Right atrium auricular region (tissue), 2 donors: ENCODE data around the gene EIF4EBP3. TPM values are rescaled to one million over a fixed set of nuclear protein-coding genes. Genes with fewer than 3 reads are reported as not detected.
A peak's percentile ranks its signal among the peaks of the same experiment; 100 is the strongest.

ENCODE experiments used
- DNase-seq: peaks from one replicate; pipeline ENCODE4 v3.0.0-alpha.2; 2019; ENCODE audit warnings: low spot score
- H3K27ac ChIP-seq, 2 donors: fragments of 200-600 bp; sonication (generic); 1 replicate in 1 of 2; 2 replicates in 1 of 2; pipeline ENCODE4 v1.5.1; 2016 to 2019
- H3K27me3 ChIP-seq, 2 donors: fragments of 200-600 bp; sonication (generic); one replicate each; pipeline versions ENCODE4 v1.5.1 to v1.6.0; 2017 to 2019
- H3K36me3 ChIP-seq: fragments of 200-600 bp; sonication (generic); one replicate; pipeline ENCODE4 v1.5.1; 2016
- H3K4me1 ChIP-seq, 2 donors: fragments of 200-600 bp; sonication (generic); one replicate each; pipeline versions ENCODE4 v1.5.1 to v1.6.0; 2017 to 2019
- H3K4me3 ChIP-seq, 2 donors: fragments of 200-600 bp; sonication (generic); 1 replicate in 1 of 2; 2 replicates in 1 of 2; pipeline ENCODE4 v1.5.1; 2017 to 2019; ENCODE audit warnings: mild to moderate bottlenecking in 1 of 2, moderate library complexity in 1 of 2
- H3K9me3 ChIP-seq, 2 donors: fragments of 200-600 bp; sonication (generic); one replicate each; pipeline ENCODE4 v1.5.1; 2019
- total RNA-seq, 2 donors: library from RNA; depleted of rRNA; stranded (reverse); fragments of >200 nt; gene quantifications; one replicate each; pipeline ENCODE4 v1.1.0, GENCODE V29; 2016
- TF ChIP-seq, protein P1 (sequence below), 2 donors: fragments of 200-600 bp; sonication (generic); IDR thresholded peaks; one replicate each; pipeline ENCODE4 v1.5.1; 2019; ENCODE audit warnings: antibody characterized with exemption in 2 of 2

The EIF4EBP3 gene
- total RNA-seq, 2 donors from 2014 or later, result 12.8 to 16.8 TPM

- no peaks in the 10 kb centered on the region for H3K9me3 ChIP-seq
- H3K27ac ChIP-seq, result no peak overlapping the region
- H3K27me3 ChIP-seq, result no peaks in the 10 kb centered on the region
- DNase-seq, result no peak
- no peak overlapping the region for H3K4me3 ChIP-seq
- peaks cover 35% of the 10 kb centered on the region for H3K36me3 ChIP-seq
- H3K4me1 ChIP-seq, result peaks cover 0 to 63% of the 10 kb centered on the region in 2 donors
- TF ChIP-seq, protein P1, sequence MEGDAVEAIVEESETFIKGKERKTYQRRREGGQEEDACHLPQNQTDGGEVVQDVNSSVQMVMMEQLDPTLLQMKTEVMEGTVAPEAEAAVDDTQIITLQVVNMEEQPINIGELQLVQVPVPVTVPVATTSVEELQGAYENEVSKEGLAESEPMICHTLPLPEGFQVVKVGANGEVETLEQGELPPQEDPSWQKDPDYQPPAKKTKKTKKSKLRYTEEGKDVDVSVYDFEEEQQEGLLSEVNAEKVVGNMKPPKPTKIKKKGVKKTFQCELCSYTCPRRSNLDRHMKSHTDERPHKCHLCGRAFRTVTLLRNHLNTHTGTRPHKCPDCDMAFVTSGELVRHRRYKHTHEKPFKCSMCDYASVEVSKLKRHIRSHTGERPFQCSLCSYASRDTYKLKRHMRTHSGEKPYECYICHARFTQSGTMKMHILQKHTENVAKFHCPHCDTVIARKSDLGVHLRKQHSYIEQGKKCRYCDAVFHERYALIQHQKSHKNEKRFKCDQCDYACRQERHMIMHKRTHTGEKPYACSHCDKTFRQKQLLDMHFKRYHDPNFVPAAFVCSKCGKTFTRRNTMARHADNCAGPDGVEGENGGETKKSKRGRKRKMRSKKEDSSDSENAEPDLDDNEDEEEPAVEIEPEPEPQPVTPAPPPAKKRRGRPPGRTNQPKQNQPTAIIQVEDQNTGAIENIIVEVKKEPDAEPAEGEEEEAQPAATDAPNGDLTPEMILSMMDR (IDR thresholded peaks at IDR 0.05), result no peak
Observed at GRCh38 chr5:140551872-140552271, 4.4 kb downstream of the EIF4EBP3 start.

DNA sequence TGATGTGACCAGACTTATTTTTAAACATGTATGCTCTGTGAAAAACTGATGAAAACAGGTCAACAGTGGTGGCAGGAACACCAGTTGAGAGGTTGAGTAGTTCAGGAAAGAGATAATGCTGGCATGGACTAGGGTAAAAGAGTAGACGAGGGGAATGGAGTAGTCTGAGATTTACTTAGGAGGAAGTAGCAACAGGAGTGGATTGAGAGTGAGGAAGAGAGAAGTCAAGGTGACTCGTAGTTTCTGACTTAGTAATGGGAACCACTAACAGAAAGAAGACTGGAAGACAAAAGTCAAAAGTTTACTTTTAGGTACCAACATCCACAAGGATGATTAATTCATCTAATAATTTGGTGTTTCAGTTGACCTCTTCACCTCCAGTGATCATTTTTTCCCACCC is 6.2 kb downstream of the EIF4EBP3 start:
- H3K27ac ChIP-seq, result no peak overlapping the region

DNA sequence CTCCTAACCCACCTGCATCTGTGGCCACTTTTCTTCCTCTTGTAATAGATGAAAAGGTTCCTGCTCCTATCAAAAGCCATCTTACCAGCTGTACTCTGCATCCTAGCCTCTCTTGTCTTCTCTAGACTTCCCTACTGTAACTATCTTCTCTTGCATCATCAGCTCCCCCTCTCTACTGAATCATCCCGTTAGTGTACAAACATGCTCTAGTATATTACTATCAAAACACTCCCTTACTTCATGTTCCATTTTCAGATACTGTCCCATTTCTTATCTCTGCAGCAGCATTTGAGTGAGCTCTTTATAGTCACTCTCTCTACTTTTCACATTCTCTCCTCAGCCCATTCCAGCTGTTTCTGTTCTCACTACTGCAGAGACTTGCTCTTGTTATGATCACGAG is 7.0 kb downstream of the EIF4EBP3 start:
- H3K36me3 ChIP-seq, result peaks cover 28% of the 10 kb centered on the region
- TF ChIP-seq, protein P1 (IDR thresholded peaks at IDR 0.05), result no peak
- no peaks in the 10 kb centered on the region for H3K9me3 ChIP-seq
- no peak for DNase-seq
- H3K4me3 ChIP-seq, result no peak overlapping the region
- no peak overlapping the region for H3K27ac ChIP-seq
- no peaks in the 10 kb centered on the region for H3K27me3 ChIP-seq
- peaks cover 0 to 45% of the 10 kb centered on the region in 2 donors for H3K4me1 ChIP-seq

More for the DNA sequence above, 6.2 kb downstream of the EIF4EBP3 start:
- no peaks in the 10 kb centered on the region for H3K9me3 ChIP-seq
- TF ChIP-seq, protein P1 (IDR thresholded peaks at IDR 0.05), result no peak
- H3K4me1 ChIP-seq, result peaks cover 0 to 53% of the 10 kb centered on the region in 2 donors
- H3K27me3 ChIP-seq, result no peaks in the 10 kb centered on the region
- no peak overlapping the region for H3K4me3 ChIP-seq
- DNase-seq, result no peak
- H3K36me3 ChIP-seq, result peaks cover 35% of the 10 kb centered on the region

DNA sequence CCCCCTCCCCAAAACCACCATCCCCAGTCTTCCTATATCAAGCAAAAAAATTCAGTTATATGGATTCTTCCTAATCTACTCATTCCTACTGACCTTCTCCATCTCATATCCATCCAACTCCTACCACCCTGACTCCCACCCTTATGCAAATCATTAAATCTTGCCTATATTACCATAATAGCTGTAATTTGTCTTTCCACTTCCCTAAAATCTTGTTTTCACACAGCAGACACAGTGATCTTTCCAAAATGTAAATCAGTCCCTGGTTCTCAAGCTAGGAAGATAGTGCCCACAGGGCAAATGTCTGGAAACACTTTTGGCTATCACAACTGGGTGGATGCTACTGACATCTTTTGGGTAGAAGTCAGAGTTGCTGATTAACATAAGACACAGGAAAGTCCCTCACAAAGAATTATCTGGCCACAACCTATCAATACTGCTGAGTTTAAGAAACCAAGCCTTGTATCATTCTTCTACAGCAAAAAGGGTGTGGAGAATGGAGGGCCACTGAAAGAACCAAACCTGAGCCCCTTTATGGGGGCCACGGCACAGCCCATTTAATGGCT is 8.4 kb downstream of the EIF4EBP3 start:
- DNase-seq, result no peak
- Histone ChIP-seq H3K36me3 (peaks cover 17% of the 10 kb centered on the region), H3K27me3 (no peaks in the 10 kb centered on the region), H3K9me3 (no peaks in the 10 kb centered on the region), H3K4me1 (peaks cover 0 to 36% of the 10 kb centered on the region in 2 donors), H3K27ac (peak overlapping the region in 1 of 2 donors; percentile 95), H3K4me3 (peak overlapping the region; percentile 82 to 85)
- TF ChIP-seq, protein P1 (IDR thresholded peaks at IDR 0.05), result no peak

DNA sequence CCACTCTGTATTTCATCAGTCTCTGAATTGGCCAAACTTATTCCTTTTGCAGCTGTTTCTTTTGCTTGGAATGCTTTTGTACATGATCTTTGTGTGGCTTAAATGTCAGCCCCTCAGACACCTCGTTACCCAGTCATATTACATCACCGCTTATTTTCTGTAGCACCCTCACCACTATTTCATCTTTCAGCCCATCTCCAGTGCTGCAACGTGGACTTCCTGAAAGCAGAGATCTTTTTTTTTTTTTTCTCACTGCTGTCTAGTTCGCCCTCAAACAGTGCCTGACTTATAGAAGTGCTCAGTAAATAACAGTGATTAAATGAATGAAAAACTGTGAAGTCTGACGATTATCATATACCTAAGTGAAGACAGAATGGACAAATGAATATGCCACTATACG is 9.0 kb downstream of the EIF4EBP3 start:
- Histone ChIP-seq H3K4me1 (peaks cover 0 to 36% of the 10 kb centered on the region in 2 donors), H3K27me3 (no peaks in the 10 kb centered on the region), H3K36me3 (peaks cover 11% of the 10 kb centered on the region), H3K9me3 (no peaks in the 10 kb centered on the region), H3K4me3 (peak overlapping the region; percentile 82 to 85), H3K27ac (peak overlapping the region in 1 of 2 donors; percentile 95)
- no peak for DNase-seq
- TF ChIP-seq, protein P1 (IDR thresholded peaks at IDR 0.05), result no peak
